RCC 7860 (cell line): ENCODE data around the gene ODC1.
"Not testable (repeated sequence)": the region's sequence is repeated elsewhere in the genome, so short reads cannot be mapped to it uniquely, and the experiment has no call there.

Experiments used
- DNase-seq: peaks from one replicate; pipeline ENCODE4 v3.0.0-alpha.2; 2015; ENCODE audit warnings: low spot score
- FAIRE-seq: peaks from 2 replicates; lab custom pipeline; 2012; peaks lifted over from hg19 to GRCh38; lab: Jason Lieb, UNC

The ODC1 gene

GRCh38 chr2:10478916-10479315, 30.8 kb upstream of the ODC1 start:
- no peak for DNase-seq
- no peak for FAIRE-seq

- no peak for FAIRE-seq
- DNase-seq: no peak
These were observed 30.1 kb upstream of the ODC1 start for GRCh38 chr2:10478298-10478625.

- DNase-seq (no peak), FAIRE-seq (no peak)
These were observed 29.5 kb upstream of the ODC1 start for GRCh38 chr2:10477443-10478297.

GRCh38 chr2:10476723-10477442, 28.8 kb upstream of the ODC1 start:
- DNase-seq (no peak), FAIRE-seq (no peak)

GRCh38 chr2:10475811-10476660, 27.9 kb upstream of the ODC1 start:
- FAIRE-seq: no peak
- DNase-seq: no peak

GRCh38 chr2:10475221-10475722, 27.1 kb upstream of the ODC1 start:
- DNase-seq: no peak

GRCh38 chr2:10473121-10473756, 25.1 kb upstream of the ODC1 start:
- no peak for FAIRE-seq
- no peak for DNase-seq

More at GRCh38 chr2:10475221-10475722, 27.1 kb upstream of the ODC1 start:
- FAIRE-seq: no peak

- FAIRE-seq (no peak), DNase-seq (no peak)
These were observed 23.8 kb upstream of the ODC1 start for GRCh38 chr2:10471955-10472354.

GRCh38 chr2:10471046-10471571, 23.0 kb upstream of the ODC1 start:
- DNase-seq (no peak), FAIRE-seq (no peak)

- DNase-seq: no peak
- no peak for FAIRE-seq
These were observed 22.0 kb upstream of the ODC1 start for GRCh38 chr2:10469955-10470608.

GRCh38 chr2:10469301-10469700, 21.2 kb upstream of the ODC1 start:
- no peak for FAIRE-seq
- DNase-seq: no peak

GRCh38 chr2:10467401-10467800, 19.3 kb upstream of the ODC1 start:
- FAIRE-seq: no peak
- DNase-seq: no peak

- FAIRE-seq: no peak
These were observed 18.7 kb upstream of the ODC1 start for GRCh38 chr2:10466801-10467200.

GRCh38 chr2:10465910-10466309, 17.8 kb upstream of the ODC1 start:
- FAIRE-seq (no peak), DNase-seq (no peak)

More at GRCh38 chr2:10466801-10467200, 18.7 kb upstream of the ODC1 start:
- no peak for DNase-seq

GRCh38 chr2:10462178-10463083, 14.3 kb upstream of the ODC1 start:
- DNase-seq: no peak
- no peak for FAIRE-seq

- FAIRE-seq (no peak), DNase-seq (no peak)
These were observed 12.3 kb upstream of the ODC1 start for GRCh38 chr2:10460366-10460796.

GRCh38 chr2:10457846-10458598, 9.9 kb upstream of the ODC1 start:
- DNase-seq: no peak
- no peak for FAIRE-seq

- not testable (repeated sequence) for DNase-seq, FAIRE-seq
These were observed 9.1 kb upstream of the ODC1 start for GRCh38 chr2:10457195-10457594.
